GM19468 (cell line): ENCODE results near the gene PRRT1.
"Not testable (repeated sequence)": the region's sequence is repeated elsewhere in the genome, so short reads cannot be mapped to it uniquely, and the experiment has no call there.

Experiments
- ATAC-seq: cut with Tn5 transposase; IDR thresholded peaks from one replicate; pipeline ENCODE4 v1.9.1; 2021; ENCODE audit warnings: mild to moderate bottlenecking, moderate library complexity, moderate number of reproducible peaks; ENCODE audit not compliant: unreplicated experiment; ENCODE audit errors: extremely low read depth

Gene PRRT1

GRCh38 chr6:32105433-32105832 is 46.3 kb downstream of the PRRT1 start:
- ATAC-seq: no peak

GRCh38 chr6:32102255-32102654 is 49.5 kb downstream of the PRRT1 start:
- ATAC-seq: no peak

- not testable (repeated sequence) for ATAC-seq
Measured at GRCh38 chr6:32100251-32100650, 51.5 kb downstream of the PRRT1 start.
